SHP77 (cell line): ENCODE data around the gene KATNAL1.

Experiments
- DNase-seq, 2 experiments: peaks; one replicate each; lab custom pipeline; 2025; lab: John Stamatoyannopoulos, UW

The KATNAL1 gene

GRCh38 chr13:30164146-30164545, 143.2 kb downstream of the KATNAL1 start:
- no peak for DNase-seq

- no peak for DNase-seq
Observed at GRCh38 chr13:30163441-30163840, 143.9 kb downstream of the KATNAL1 start.

GRCh38 chr13:30159446-30159839, 147.9 kb downstream of the KATNAL1 start:
- no peak for DNase-seq

GRCh38 chr13:30158774-30159445, 148.4 kb downstream of the KATNAL1 start:
- DNase-seq = no peak

- no peak for DNase-seq
Observed at GRCh38 chr13:30157616-30157993, 149.7 kb downstream of the KATNAL1 start.

- DNase-seq = no peak
Observed at GRCh38 chr13:30156826-30157615, 150.3 kb downstream of the KATNAL1 start.

GRCh38 chr13:30156270-30156669, 151.1 kb downstream of the KATNAL1 start:
- no peak for DNase-seq

GRCh38 chr13:30154931-30155330, 152.4 kb downstream of the KATNAL1 start:
- DNase-seq = no peak

GRCh38 chr13:30154531-30154930, 152.8 kb downstream of the KATNAL1 start:
- DNase-seq = no peak

GRCh38 chr13:30153545-30154426, 153.6 kb downstream of the KATNAL1 start:
- DNase-seq = no peak
